Measurements from ENCODE around the gene CLN5.

- TF ChIP-seq, protein P1, sequence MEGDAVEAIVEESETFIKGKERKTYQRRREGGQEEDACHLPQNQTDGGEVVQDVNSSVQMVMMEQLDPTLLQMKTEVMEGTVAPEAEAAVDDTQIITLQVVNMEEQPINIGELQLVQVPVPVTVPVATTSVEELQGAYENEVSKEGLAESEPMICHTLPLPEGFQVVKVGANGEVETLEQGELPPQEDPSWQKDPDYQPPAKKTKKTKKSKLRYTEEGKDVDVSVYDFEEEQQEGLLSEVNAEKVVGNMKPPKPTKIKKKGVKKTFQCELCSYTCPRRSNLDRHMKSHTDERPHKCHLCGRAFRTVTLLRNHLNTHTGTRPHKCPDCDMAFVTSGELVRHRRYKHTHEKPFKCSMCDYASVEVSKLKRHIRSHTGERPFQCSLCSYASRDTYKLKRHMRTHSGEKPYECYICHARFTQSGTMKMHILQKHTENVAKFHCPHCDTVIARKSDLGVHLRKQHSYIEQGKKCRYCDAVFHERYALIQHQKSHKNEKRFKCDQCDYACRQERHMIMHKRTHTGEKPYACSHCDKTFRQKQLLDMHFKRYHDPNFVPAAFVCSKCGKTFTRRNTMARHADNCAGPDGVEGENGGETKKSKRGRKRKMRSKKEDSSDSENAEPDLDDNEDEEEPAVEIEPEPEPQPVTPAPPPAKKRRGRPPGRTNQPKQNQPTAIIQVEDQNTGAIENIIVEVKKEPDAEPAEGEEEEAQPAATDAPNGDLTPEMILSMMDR (IDR thresholded peaks at IDR 0.05) = no peak
- no peak for TF ChIP-seq POLR2A (IDR thresholded peaks at IDR 0.05)
Observed at GRCh38 chr13:76967031-76967430, 24.9 kb upstream of the CLN5 start.

Measured in Peyer's patch (tissue), 4 donors.